AG09319 (cell line): Measurements from ENCODE around the gene NR2E3.
"Not testable (repeated sequence)": the region's sequence is repeated elsewhere in the genome, so short reads cannot be mapped to it uniquely, and the experiment has no call there.

Experiments used
- DNase-seq: peaks from one replicate; pipeline ENCODE4 v3.0.0-alpha.2; 2010; ENCODE audit warnings: low read depth; ENCODE audit errors: extremely low read depth
- CTCF ChIP-seq: IDR thresholded peaks from 2 replicates; pipeline ENCODE4 v1.5.1; 2011; ENCODE audit warnings: low read depth, mild to moderate bottlenecking, inconsistent platforms, low read length, moderate library complexity

The NR2E3 gene

GRCh38 chr15:71841563-71841962, 31.2 kb downstream of the NR2E3 start:
- DNase-seq = no peak
- TF ChIP-seq CTCF = no peak

GRCh38 chr15:71844916-71845315, 34.6 kb downstream of the NR2E3 start:
- TF ChIP-seq CTCF = no peak

GRCh38 chr15:71853543-71853942, 43.2 kb downstream of the NR2E3 start:
- no peak for DNase-seq
- TF ChIP-seq CTCF = no peak

More at GRCh38 chr15:71844916-71845315, 34.6 kb downstream of the NR2E3 start:
- no peak for DNase-seq

- DNase-seq = not testable (repeated sequence)
Observed at GRCh38 chr15:71858232-71858631, 47.9 kb downstream of the NR2E3 start.
